NCI-H2029 treated with DMSO at 0.1 percent for 48 hours (cell line): ENCODE measurements around the gene ERLEC1.
A peak's percentile ranks its signal among the peaks of the same experiment; 100 is the strongest.
"Not testable (repeated sequence)": the region's sequence is repeated elsewhere in the genome, so short reads cannot be mapped to it uniquely, and the experiment has no call there.

Source experiments
- DNase-seq: peaks from one replicate; lab custom pipeline; 2025; lab: John Stamatoyannopoulos, UW

The ERLEC1 gene, protein sequence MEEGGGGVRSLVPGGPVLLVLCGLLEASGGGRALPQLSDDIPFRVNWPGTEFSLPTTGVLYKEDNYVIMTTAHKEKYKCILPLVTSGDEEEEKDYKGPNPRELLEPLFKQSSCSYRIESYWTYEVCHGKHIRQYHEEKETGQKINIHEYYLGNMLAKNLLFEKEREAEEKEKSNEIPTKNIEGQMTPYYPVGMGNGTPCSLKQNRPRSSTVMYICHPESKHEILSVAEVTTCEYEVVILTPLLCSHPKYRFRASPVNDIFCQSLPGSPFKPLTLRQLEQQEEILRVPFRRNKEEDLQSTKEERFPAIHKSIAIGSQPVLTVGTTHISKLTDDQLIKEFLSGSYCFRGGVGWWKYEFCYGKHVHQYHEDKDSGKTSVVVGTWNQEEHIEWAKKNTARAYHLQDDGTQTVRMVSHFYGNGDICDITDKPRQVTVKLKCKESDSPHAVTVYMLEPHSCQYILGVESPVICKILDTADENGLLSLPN

GRCh38 chr2:53786705-53787613 lies at the start of gene ERLEC1, which contains the start of gene ASB3:
Gene ERLEC1 (plus strand): TSS chr2:53787044. CDS start chr2:53787211, 167 bp downstream.
Gene ASB3 (minus strand): TSS chr2:53786953. CDS start chr2:53765572, 21,381 bp downstream.
- peak; percentile 44 for DNase-seq

DNA sequence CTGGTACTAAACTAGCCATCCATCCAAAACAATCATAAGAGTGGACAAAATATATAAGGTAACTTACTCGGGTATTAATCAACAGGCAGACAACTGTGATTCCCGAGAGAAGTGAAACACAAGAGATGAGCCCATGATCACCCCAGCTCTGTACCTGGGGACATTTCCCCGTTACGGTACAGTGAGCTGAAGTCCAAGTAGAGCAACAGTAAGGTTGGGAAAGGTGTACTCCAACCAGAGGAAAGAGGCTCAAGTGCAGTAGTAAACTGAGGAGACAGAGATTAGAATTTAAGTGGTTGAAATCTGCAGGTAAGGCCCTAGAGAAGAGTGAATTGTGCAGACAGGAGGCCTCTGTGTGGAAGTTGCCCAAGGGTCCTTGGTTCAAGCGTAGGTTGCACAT lies 49.8 kb upstream of the ERLEC1 start:
- DNase-seq: no peak

DNA sequence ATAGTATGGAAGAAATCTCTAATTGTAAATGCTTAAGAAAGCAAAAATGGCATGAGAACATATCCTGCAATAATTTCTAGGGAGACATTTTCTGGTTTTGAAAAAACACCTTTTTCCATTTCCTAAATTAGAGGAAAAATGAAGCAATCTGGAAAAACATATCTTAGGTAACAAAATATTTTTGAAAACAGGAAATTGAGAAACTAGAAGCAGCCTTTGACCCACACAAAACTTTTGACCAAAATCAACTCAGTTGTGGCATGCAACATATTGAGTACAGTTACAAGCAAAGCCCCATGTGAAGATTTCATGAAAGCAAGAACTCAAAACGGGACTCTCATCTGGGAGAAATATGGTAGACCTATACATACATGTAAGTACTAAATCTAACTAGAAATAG lies 47.8 kb upstream of the ERLEC1 start:
- no peak for DNase-seq

DNA sequence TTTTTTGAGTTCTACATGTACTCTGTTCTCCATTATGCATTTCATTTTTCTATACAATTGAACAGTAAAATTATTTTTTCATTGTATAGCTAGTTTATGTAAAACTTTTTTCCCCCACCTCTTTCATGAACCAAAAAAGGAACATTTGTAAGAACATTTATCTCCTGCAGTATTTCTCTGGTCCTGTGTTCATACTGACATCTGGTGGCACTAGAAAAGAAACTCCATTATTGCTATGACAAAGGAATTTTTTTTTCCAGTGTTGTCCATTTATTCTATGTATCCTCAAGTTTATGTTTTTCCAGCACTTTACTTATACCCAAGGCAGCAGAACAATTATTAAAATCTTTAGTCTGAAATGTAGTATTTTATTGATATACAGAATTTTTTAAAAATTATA lies 46.7 kb upstream of the ERLEC1 start:
- DNase-seq: peak; percentile 4

DNA sequence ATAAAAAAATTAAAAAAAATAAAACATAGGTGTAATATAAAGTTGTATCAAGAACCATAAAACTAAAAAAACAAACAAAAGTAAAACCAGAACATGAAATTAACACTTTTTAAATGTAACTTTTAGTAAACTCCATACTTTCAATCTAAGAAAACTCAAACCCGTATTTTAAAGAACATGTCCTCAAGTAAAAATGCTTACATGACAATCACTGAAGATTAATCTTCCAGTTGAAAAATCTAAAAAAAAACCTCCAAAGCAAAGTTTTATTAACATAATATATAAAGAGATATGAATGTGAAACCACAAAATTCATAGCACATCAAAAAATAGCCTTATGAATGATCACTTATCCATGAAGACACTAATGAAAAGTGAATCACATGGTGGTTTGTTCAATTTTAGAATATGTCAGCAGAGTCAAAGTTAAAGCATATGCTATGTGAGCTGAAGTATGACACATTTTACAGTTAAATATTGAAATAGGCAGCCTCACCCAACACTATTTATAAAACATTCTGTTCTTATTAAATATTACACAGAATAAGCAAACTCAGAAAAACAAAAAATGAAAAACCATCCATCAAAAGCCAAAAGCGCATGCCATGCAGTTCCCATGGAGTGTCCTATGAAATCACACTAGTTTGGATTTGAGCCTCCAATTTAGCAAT lies 42.3 kb upstream of the ERLEC1 start:
- DNase-seq: no peak

DNA sequence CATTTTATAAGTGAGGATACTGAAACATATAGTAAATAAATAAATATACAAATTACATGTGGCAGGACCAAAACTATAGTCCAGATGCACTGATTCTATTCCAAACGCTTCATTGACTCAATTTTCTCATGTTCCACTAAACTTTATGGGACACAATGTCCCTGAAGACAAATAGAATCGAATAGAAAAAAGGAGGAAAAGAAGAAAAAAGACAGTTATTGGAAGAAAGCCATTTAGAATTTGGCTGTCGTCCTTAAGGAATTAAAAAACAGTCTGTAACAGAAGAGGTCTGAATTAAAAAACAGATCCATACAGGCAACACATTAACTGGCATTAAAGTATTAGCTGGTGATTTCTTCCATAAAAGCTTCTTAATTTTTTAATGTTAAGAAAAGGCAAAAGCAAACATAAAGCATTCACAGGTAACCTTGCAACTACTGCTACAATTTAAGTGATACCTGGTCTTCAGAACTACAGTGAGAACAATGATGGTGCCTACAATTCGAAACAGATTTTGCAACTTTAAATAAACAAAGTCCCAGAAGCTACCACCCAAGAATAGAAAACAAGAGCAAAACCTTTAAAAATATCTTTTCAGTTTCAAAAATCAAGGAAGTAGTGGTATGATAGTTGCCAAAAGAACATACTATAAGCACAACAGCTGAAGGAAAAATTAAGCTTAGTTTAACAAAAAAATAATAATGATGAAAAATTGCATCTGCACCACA lies 36.6 kb upstream of the ERLEC1 start:
- no peak for DNase-seq

GRCh38 chr2:53751728-53752127 lies 35.1 kb upstream of the ERLEC1 start:
- no peak for DNase-seq

DNA sequence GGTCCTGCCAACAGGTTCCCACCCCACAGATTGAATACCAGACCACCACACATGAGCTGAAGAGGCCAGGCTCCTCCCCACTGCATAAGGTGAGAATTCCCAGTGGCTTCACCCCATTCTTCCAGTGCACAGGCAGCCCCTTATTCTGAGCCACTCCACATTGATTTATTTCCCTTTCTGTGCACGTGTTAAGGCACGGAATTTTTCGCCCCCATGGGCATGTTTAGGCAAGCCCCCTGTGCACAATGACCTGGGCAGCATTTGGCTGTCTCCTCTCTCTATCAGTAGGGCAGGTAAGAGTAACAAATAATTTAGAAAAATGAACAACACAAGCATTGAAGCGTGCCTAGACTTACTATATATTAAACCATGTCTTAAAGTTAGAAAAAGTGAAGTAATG lies 34.5 kb upstream of the ERLEC1 start:
- DNase-seq: no peak

DNA sequence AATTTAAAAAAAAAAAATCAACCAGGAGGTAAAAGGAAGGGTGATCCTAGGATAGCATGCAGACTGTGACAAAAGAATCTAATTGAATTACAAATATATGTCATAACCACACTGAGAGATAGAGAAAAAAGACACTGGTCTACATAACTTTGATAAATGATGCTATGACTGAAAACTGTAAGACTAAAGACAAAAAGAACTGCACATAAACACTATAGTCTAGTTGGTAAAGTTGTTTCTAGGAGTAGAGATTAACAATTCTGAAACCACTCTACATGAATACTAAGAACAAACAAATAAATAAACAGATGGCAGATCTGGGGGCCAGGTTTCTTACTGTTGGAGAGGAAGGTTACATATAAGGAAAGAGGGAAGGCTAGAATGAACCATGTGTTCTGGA lies 33.8 kb upstream of the ERLEC1 start:
- no peak for DNase-seq

DNA sequence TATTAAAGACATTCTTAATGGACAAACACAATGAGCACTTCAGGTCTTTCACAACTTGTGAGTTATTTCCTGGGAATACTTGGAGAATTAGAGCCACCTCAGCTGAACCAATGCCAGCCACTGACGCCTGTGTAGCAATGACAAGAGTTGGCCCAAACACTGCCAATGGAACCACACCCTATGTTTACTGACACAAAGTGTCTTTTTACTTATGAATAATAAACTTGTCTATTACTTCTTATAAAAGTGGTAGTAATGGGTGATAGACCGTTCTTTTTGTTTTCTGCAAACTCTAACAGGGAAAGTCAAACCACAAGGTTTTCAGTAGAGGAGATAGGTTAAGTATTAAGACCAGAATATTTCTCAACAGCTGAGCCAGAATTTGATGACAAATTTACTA lies 31.7 kb upstream of the ERLEC1 start:
- no peak for DNase-seq

- DNase-seq: no peak
Observed at GRCh38 chr2:53756644-53757043, 30.2 kb upstream of the ERLEC1 start.

- not testable (repeated sequence) for DNase-seq
Observed at GRCh38 chr2:53757206-53757605, 29.6 kb upstream of the ERLEC1 start.

GRCh38 chr2:53765767-53766166 lies 21.1 kb upstream of the ERLEC1 start:
- no peak for DNase-seq

DNA sequence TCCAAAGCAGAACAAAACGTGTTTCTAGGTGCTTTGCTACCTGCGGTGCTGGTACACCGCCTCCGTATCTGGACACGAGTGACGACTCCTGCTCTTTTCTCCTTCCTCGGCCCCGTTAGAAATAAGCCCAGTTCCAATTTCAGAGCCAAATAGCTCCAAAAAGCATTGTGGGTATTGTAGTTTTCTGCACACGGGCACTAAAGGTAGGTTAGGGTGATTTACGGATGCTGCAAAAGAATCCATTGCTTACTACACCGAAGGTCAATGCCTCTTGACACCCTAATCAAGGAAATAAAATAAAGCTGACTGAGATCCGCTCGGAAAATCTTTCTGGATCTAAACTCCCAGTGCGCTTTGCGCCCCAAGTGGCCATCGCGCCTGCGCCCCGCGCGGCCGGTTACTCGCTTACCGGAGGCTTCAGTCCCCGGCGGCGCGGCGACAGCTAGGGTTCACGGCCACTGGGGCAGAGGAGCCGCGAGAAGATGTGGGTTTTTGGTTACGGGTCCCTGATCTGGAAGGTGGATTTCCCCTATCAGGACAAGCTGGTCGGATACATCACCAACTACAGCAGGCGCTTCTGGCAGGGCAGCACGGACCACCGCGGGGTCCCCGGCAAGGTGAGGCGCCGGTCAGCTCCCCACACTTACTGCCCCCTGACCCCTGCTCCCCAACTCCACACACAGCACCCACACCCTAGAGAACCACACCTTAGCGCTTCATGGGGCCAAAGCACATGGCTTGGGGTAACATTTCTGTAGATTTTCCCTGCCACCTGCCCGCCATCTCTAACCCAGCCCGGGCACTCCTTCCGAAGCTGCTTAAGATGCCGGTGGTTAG lies 19.2 kb upstream of the ERLEC1 start, which contains the start of gene CHAC2:
CHAC2 (plus strand) TSS at position 400 of the 837 bp plus-strand sequence; CDS start at position 483, 83 bp downstream.
- DNase-seq: peak; percentile 70

DNA sequence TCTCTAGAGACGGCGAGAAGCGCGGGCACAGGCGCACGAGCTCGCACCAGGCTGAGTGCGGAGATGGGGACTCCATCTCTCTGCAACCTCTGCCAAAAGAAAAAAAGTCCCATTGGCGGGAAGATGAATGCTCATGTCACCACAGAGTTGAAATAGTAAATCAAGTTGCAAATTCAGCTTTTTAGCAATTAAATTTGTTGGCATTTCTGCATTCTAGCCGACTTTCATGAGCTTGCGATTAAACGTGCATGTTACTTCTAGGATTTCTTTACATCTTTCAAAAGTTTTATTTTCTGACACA lies 18.7 kb upstream of the ERLEC1 start:
- DNase-seq: no peak

DNA sequence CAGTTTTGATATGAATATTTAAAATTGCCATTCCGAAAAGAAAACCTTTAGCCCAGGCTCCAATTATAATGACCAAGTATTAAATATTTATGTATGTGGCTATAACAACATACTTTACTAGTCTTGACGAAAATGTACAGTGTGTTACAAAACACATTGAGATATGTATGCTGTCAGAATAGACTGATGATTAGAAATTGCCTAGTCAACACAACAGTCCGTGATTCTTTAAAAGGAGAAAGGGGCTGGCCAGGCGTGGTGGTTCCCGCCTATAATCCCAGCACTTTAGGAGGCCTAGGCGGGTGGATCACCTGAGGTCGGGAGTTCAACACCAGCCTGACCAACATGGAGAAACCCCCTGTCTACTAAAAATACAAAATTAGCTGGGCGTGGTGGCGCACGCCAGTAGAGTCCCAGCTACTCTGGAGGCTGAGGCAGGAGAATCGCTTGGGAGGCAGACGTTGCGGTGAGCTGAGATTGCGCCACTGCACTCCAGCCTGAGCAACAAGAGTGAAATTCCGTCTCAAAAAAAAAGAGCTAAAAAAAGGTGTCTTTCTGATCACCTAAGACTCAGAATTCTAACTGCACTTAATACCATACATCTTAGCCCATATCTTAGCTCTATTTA lies 17.4 kb upstream of the ERLEC1 start:
- no peak for DNase-seq

GRCh38 chr2:53770264-53770663 lies 16.6 kb upstream of the ERLEC1 start:
- DNase-seq: no peak

GRCh38 chr2:53777134-53777533 lies 9.7 kb upstream of the ERLEC1 start:
- no peak for DNase-seq

DNA sequence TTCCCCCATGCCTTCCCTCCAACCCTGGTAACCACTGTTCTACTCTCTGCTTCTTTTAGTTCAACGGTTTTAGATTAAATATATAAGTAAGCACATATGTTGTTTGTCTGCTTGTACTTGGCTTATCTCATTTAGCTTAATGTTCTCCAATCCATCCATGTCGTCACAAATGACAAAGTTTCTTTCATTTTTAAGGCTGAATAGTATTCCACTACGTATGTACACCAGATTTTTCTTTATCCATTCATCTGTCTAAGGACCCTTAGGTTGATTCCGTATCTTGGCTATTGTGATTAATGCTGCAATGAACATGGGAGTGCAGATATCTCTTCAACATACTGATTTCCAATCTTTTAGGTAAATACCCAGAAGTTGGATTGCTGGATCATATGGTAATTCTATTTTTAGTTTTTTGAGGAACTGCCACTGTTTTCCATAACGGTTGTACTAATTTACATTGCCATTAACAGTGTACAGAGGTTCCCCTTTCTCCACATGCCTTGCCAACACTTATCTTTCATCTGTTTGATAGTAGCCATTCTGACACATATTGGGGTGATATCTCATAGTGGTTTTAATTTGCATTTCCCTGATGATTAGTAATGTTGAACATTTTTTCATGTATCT lies 8.2 kb upstream of the ERLEC1 start:
- no peak for DNase-seq

GRCh38 chr2:53780056-53780455 lies 6.8 kb upstream of the ERLEC1 start:
- DNase-seq: no peak
